ENCODE measurements around the gene PAIP1.
"Not testable (repeated sequence)": the region's sequence is repeated elsewhere in the genome, so short reads cannot be mapped to it uniquely, and the experiment has no call there.

PAIP1 gene

GRCh38 chr5:43570450-43571158, 13.7 kb upstream of the PAIP1 start:
- no peak for DNase-seq

- no peak for DNase-seq
Measured at GRCh38 chr5:43569236-43569746, 12.4 kb upstream of the PAIP1 start.

- no peak for DNase-seq
Measured at GRCh38 chr5:43567967-43568366, 11.1 kb upstream of the PAIP1 start.

GRCh38 chr5:43565043-43565442, 8.2 kb upstream of the PAIP1 start:
- no peak for DNase-seq

GRCh38 chr5:43564289-43564850, 7.5 kb upstream of the PAIP1 start:
- DNase-seq: no peak

- DNase-seq: no peak
Measured at GRCh38 chr5:43563321-43563720, 6.4 kb upstream of the PAIP1 start.

- DNase-seq: no peak
Measured at GRCh38 chr5:43561356-43561755, 4.5 kb upstream of the PAIP1 start.

GRCh38 chr5:43560128-43560527, 3.3 kb upstream of the PAIP1 start:
- DNase-seq: no peak

GRCh38 chr5:43556607-43556856, 345 bp downstream of the PAIP1 start:
- DNase-seq: not testable (repeated sequence)

- peak; percentile 28 for DNase-seq
Measured at GRCh38 chr5:43555895-43556606, 826 bp downstream of the PAIP1 start.

GRCh38 chr5:43554497-43554896, 2.4 kb downstream of the PAIP1 start:
- no peak for DNase-seq

- no peak for DNase-seq
Measured at GRCh38 chr5:43553381-43553780, 3.5 kb downstream of the PAIP1 start.

- no peak for DNase-seq
Measured at GRCh38 chr5:43551731-43552130, 5.1 kb downstream of the PAIP1 start.

- not testable (repeated sequence) for DNase-seq
Measured at GRCh38 chr5:43549272-43549671, 7.6 kb downstream of the PAIP1 start.

- DNase-seq: no peak
Measured at GRCh38 chr5:43548358-43548757, 8.5 kb downstream of the PAIP1 start.

GRCh38 chr5:43547532-43547931, 9.3 kb downstream of the PAIP1 start:
- DNase-seq: no peak

GRCh38 chr5:43543434-43543833, 13.4 kb downstream of the PAIP1 start:
- no peak for DNase-seq

GRCh38 chr5:43540746-43541145, 16.1 kb downstream of the PAIP1 start:
- no peak for DNase-seq

- no peak for DNase-seq
Measured at GRCh38 chr5:43536972-43537371, 19.9 kb downstream of the PAIP1 start.

- DNase-seq: no peak
Measured at GRCh38 chr5:43533646-43534045, 23.2 kb downstream of the PAIP1 start.

GRCh38 chr5:43530648-43531047, 26.2 kb downstream of the PAIP1 start:
- no peak for DNase-seq

GRCh38 chr5:43523662-43524072, 33.2 kb downstream of the PAIP1 start:
- DNase-seq: no peak

GRCh38 chr5:43520615-43521014, 36.3 kb downstream of the PAIP1 start:
- DNase-seq: no peak

GRCh38 chr5:43515678-43516048, 41.2 kb downstream of the PAIP1 start:
- DNase-seq: no peak

Data from NCI-H1417 treated with DMSO at 0.1 percent for 48 hours (cell line).